B cell (primary cell): Measurements from ENCODE around the gene AREL1. TPM values are rescaled to one million over a fixed set of nuclear protein-coding genes. Genes with fewer than 3 reads are reported as not detected.

Experiments used
- ATAC-seq: fragments of 200-7000 bp; cut with Tn5 transposase; one replicate; pipeline ENCODE4 v1.10.0; 2021; ENCODE audit warnings: low read depth, mild to moderate bottlenecking, moderate number of reproducible peaks, moderate library complexity
- CTCF ChIA-PET: fragments of 350-600 bp; sonication (Branson Sonifier 250); formaldehyde crosslinking; loops from one replicate; lab custom pipeline; 2021; ENCODE audit warnings: antibody characterized with exemption, inconsistent platforms; lab: Charles Lee
- POLR2A ChIA-PET: fragments of 350-600 bp; sonication (Branson Sonifier 250); formaldehyde crosslinking; loops from one replicate; lab custom pipeline; 2021; ENCODE audit warnings: antibody characterized with exemption; lab: Charles Lee
- DNase-seq: peaks from one replicate; pipeline ENCODE4 v3.0.0; 2013
- H2AFZ ChIP-seq: 2 replicates; pipeline ENCODE4 v1.6.1; 2012; ENCODE audit warnings: mild to moderate bottlenecking, low read depth, low read length; ENCODE audit not compliant: insufficient read depth, poor library complexity, severe bottlenecking
- H3K27ac ChIP-seq, 2 donors: 1 replicate in 1 of 2; 2 replicates in 1 of 2; pipeline ENCODE4 v1.5.1; 2012 to 2013; ENCODE audit warnings: low read length in 2 of 2, mild to moderate bottlenecking in 2 of 2, moderate library complexity in 1 of 2
- H3K27me3 ChIP-seq, 4 experiments: fragments of 200-600 bp in 1 of 4; sonication (generic) in 1 of 4; replicated peaks in 1 of 4; 1 replicate in 2 of 4; 2 replicates in 2 of 4; pipeline versions ENCODE4 v1.6.1 to v1.7.0; 2013 to 2016; ENCODE audit warnings: low read length in 3 of 4, mild to moderate bottlenecking in 2 of 4, mixed read lengths in 1 of 4, moderate library complexity in 1 of 4; ENCODE audit not compliant: insufficient read depth in 4 of 4, control insufficient read depth in 3 of 4; ENCODE audit errors: control extremely low read depth in 1 of 4
- H3K36me3 ChIP-seq, 2 experiments: replicated peaks in 1 of 2; 1 replicate in 1 of 2; 2 replicates in 1 of 2; pipeline versions ENCODE4 v1.6.1 to v1.7.1; 2013; ENCODE audit warnings: low read length in 1 of 2; ENCODE audit not compliant: insufficient read depth in 2 of 2, control insufficient read depth in 1 of 2; ENCODE audit errors: control extremely low read depth in 1 of 2, extremely low read depth in 1 of 2
- H3K4me1 ChIP-seq, 2 donors: fragments of 200-600 bp in 1 of 2; sonication (generic) in 1 of 2; 1 replicate in 1 of 2; 2 replicates in 1 of 2; pipeline versions ENCODE4 v1.5.1 to v1.6.1; 2013 to 2017; ENCODE audit warnings: low read length in 2 of 2; ENCODE audit not compliant: control insufficient read depth in 2 of 2, insufficient read depth in 2 of 2
- H3K4me2 ChIP-seq: replicated peaks from 2 replicates; pipeline ENCODE3; 2012; ENCODE audit warnings: mild to moderate bottlenecking, low read depth, low read length; ENCODE audit not compliant: poor library complexity, severe bottlenecking
- H3K4me3 ChIP-seq, 5 experiments: fragments of 200-600 bp in 1 of 5; sonication (generic) in 1 of 5; 1 replicate in 3 of 5; 2 replicates in 2 of 5; pipeline versions ENCODE4 v1.5.1 to v1.7.0; 2011 to 2016; ENCODE audit warnings: low read length in 4 of 5, mild to moderate bottlenecking in 4 of 5, low read depth in 2 of 5, control low read depth in 1 of 5, moderate library complexity in 1 of 5; ENCODE audit not compliant: insufficient read depth in 1 of 5; ENCODE audit errors: control extremely low read depth in 1 of 5, extremely low read depth in 1 of 5
- H3K79me2 ChIP-seq: fragments of 200-600 bp; sonication (generic); one replicate; pipeline ENCODE4 v1.6.0; 2016; ENCODE audit warnings: low read length; ENCODE audit not compliant: control insufficient read depth, insufficient read depth
- H3K9ac ChIP-seq: fragments of 200-600 bp; sonication (generic); 2 replicates; pipeline ENCODE4 v1.6.1; 2017; ENCODE audit warnings: mild to moderate bottlenecking, low read length, moderate library complexity
- H3K9me3 ChIP-seq, 3 donors: one replicate each; pipeline versions ENCODE4 v1.6.1 to v1.7.1; 2013; ENCODE audit warnings: low read length in 2 of 3; ENCODE audit not compliant: control insufficient read depth in 2 of 3, insufficient read depth in 1 of 3; ENCODE audit errors: control extremely low read depth in 1 of 3
- H4K20me1 ChIP-seq: 2 replicates; pipeline ENCODE4 v1.6.0; 2012; ENCODE audit warnings: mild to moderate bottlenecking, low read length; ENCODE audit not compliant: insufficient read depth, control insufficient read depth, poor library complexity, severe bottlenecking
- H3K27ac Mint-ChIP-seq: one replicate; pipeline ENCODE4 v1.8.0; 2021; ENCODE audit warnings: mixed read lengths
- H3K27me3 Mint-ChIP-seq: one replicate; pipeline ENCODE4 v1.8.0; 2021; ENCODE audit warnings: mixed read lengths
- H3K4me1 Mint-ChIP-seq: one replicate; pipeline ENCODE4 v1.8.0; 2021; ENCODE audit warnings: mixed read lengths
- H3K4me3 Mint-ChIP-seq: one replicate; pipeline ENCODE4 v1.8.0; 2021; ENCODE audit warnings: mixed read lengths
- H3K9me3 Mint-ChIP-seq: one replicate; pipeline ENCODE4 v1.8.0; 2022; ENCODE audit warnings: mixed read lengths; ENCODE audit not compliant: insufficient read depth
- CTCF ChIP-seq: fragments of 200-600 bp; IDR thresholded peaks from one replicate; pipeline ENCODE4 v1.8.0; 2022; ENCODE audit warnings: antibody characterized with exemption, mild to moderate bottlenecking
- EZH2 ChIP-seq: IDR thresholded peaks from 2 replicates; pipeline ENCODE4 v1.6.1; 2012; ENCODE audit warnings: borderline replicate concordance, low read depth, mild to moderate bottlenecking, moderate library complexity, low read length; ENCODE audit not compliant: insufficient read depth, poor library complexity, severe bottlenecking
- WGBS: methylation state at CpG from one replicate; pipeline ENCODE4 v1.1.5; 2013; ENCODE audit warnings: missing lambda C conversion rate; ENCODE audit not compliant: insufficient coverage; 5-methylcytosine and 5-hydroxymethylcytosine counted together
- intact Hi-C: fragments of 100-400 bp; cut with micrococcal nuclease; formaldehyde crosslinking; loops from one replicate; pipeline ENCODE4 v1.10.0; 2022
- polyA plus RNA-seq: library from polyadenylated mRNA; depleted of rRNA; stranded (reverse); fragments of >200 nt; gene quantifications from 2 replicates; pipeline ENCODE4 v1.2.3, GENCODE V29; 2012
- total RNA-seq, 2 donors: library from RNA; stranded (reverse); fragments of 120-200 nt in 1 of 2; gene quantifications; 1 replicate in 1 of 2; 2 replicates in 1 of 2; pipeline versions ENCODE4 v1.2.3 to v1.2.4, GENCODE V29; 2013 to 2022

The AREL1 gene
- total and polyA plus RNA-seq, 2 donors (not counting 1 experiment from before 2014, with no cell fraction given): 19.2 to 39.4 TPM

DNA sequence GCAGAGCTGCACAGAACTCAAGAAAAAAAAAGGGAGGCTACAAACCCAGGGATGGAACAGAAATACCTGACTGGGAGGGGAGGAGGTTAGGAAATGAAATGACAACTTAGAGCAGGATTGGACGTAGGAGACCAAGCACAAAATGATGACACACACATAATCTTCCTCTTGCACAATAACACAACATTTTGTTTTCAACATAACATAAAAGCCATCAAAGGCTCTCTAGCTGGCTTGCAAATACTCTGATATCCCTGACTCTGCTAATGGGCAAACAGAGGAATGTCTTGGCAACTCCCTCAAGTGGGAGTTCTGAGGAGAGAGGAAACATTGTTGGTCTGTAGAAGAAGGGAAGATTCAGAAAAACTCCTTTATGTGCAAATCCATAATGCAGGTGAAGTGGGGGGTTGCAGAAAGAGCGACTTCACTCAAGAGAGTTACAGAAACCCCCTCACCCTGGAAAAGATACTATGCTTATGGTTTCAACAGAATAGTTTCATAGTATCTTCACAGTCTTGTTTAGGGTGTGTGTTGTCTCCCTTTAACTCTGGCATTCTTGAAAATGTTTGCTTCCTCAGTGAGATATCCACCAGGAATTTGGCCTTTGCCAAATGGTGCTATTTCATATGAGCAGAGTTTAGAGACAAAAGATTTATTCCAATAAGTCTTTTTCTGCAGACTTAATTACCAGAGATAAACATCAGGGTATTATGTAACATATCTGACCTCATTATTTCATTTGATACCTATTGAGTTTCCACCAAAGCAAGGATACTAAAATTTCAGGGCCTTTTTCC is 57.1 kb downstream of the AREL1 start:
- H3K4me1 Mint-ChIP-seq: no peaks in the 10 kb centered on the region
- H3K4me1 ChIP-seq: no peaks in the 10 kb centered on the region
- no peaks in the 10 kb centered on the region for H3K27me3 Mint-ChIP-seq
- no peak overlapping the region for H3K27ac Mint-ChIP-seq
- H3K27me3 ChIP-seq: no peaks in the 10 kb centered on the region
- no peak overlapping the region for H3K9ac ChIP-seq
- no peaks in the 10 kb centered on the region for H4K20me1 ChIP-seq
- H3K9me3 Mint-ChIP-seq: no peaks in the 10 kb centered on the region
- no peak overlapping the region for H3K4me3 ChIP-seq
- no peaks in the 10 kb centered on the region for H3K9me3 ChIP-seq
- ATAC-seq (no peak), DNase-seq (no peak)
- no peak overlapping the region for H3K4me3 Mint-ChIP-seq
- no CpG with 5 or more reads among the region's 2 CpGs for WGBS
- peaks cover 4 to 9% of the 10 kb centered on the region in 2 experiments for H3K36me3 ChIP-seq
- H3K4me2 ChIP-seq: no peak overlapping the region
- no peak overlapping the region for H3K27ac ChIP-seq
- no peaks in the 10 kb centered on the region for H3K79me2 ChIP-seq
- no peak overlapping the region for H2AFZ ChIP-seq
- TF ChIP-seq EZH2 (no peak), CTCF (no peak)
- ChIA-PET CTCF (interaction anchor here (0.7 to 1.5 kb wide), 2 partner anchors 20 to 43 kb away, joined by 3 read pairs; no protein-coding TSS in a partner anchor), POLR2A (no interaction called here)
- intact Hi-C loops: no loop called here

- ChIA-PET POLR2A (no interaction called here), CTCF (interaction anchor here (0.7 to 1.5 kb wide), 2 partner anchors 19 to 42 kb away, joined by 3 read pairs; no protein-coding TSS in a partner anchor)
- no peak overlapping the region for H3K4me3 ChIP-seq
- intact Hi-C loops: no loop called here
- Mint-ChIP-seq H3K9me3 (no peaks in the 10 kb centered on the region), H3K4me1 (no peaks in the 10 kb centered on the region), H3K4me3 (no peak overlapping the region), H3K27me3 (no peaks in the 10 kb centered on the region), H3K27ac (no peak overlapping the region)
- no peak overlapping the region for H3K27ac ChIP-seq
- WGBS: no CpG with 5 or more reads among the region's 3 CpGs
- ATAC-seq (no peak), DNase-seq (no peak)
- peaks cover 3 to 6% of the 10 kb centered on the region in 2 experiments for H3K36me3 ChIP-seq
- no peaks in the 10 kb centered on the region for H3K9me3 ChIP-seq
- H3K27me3 ChIP-seq: no peaks in the 10 kb centered on the region
- no peak overlapping the region for H3K4me2 ChIP-seq
- H4K20me1 ChIP-seq: no peaks in the 10 kb centered on the region
- H3K79me2 ChIP-seq: no peaks in the 10 kb centered on the region
- no peaks in the 10 kb centered on the region for H3K4me1 ChIP-seq
- H3K9ac ChIP-seq: no peak overlapping the region
- no peak overlapping the region for H2AFZ ChIP-seq
- TF ChIP-seq EZH2 (no peak), CTCF (no peak)
Observed at GRCh38 chr14:74654931-74655330, 57.9 kb downstream of the AREL1 start.
